NCI-H2196 treated with DMSO at 0.1 percent for 48 hours (cell line): Measurements from ENCODE around the gene MAP4K5.
A peak's percentile ranks its signal among the peaks of the same experiment; 100 is the strongest.

ENCODE experiments used
- DNase-seq: peaks from one replicate; lab custom pipeline; 2025; ENCODE audit not compliant: unreplicated experiment; lab: John Stamatoyannopoulos, UW

Gene MAP4K5

DNA sequence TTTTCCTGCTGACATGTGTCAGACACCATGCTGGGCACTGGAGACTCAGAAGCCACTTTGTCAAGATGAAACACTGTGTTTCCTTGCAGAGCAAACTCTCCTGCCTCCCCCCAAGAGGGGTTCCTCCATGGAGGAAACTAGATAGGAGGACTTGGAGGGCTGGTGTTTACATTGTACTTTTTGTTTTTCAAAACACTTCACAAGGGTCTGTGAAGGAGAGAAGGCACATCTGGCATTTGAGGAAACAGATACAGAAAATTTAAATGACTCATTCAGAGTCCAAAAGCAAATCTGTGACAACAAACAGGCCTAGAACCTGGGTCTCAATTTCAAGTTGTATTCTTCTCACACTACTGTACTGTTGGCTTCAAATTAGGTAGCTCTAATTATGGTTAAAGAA is 128.9 kb downstream of the MAP4K5 start:
- peak; percentile 15 for DNase-seq

DNA sequence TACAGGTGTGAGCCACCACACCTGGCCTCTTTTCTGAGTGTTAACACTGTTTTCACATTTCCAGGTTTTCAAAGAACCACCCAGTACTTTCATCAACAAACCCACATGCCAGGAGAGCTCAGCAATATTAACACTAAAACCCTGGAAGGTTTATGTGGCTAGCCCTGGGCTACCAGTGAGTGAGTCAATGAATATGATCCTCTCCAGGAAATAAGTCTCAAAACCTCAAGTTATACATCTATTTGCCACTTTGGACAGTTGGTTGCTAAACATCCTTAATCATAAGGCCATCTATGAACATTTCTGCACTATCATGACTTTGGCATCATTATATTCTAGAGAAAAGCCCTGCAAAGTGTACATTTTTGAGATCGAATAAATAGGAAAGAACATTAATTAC is 129.4 kb downstream of the MAP4K5 start:
- no peak for DNase-seq

DNA sequence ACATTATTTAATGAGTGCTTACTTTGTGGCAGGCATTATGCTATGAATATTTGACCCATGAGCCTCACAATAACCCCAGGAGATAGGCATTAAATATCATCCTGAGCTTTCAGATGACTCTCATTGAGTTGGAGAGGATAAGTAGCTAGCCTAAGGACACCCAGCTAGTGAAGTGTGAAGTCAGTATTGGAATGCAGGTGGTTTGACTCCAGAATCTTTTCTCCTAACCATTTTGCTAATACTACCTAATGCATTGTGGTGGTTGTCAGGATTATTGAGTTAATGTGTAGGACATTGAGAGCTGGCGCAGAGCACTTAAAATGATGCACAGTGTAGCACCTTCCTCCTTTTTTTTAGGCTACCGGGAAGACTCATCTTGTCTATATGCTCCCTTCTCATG is 131.9 kb downstream of the MAP4K5 start:
- no peak for DNase-seq

DNA sequence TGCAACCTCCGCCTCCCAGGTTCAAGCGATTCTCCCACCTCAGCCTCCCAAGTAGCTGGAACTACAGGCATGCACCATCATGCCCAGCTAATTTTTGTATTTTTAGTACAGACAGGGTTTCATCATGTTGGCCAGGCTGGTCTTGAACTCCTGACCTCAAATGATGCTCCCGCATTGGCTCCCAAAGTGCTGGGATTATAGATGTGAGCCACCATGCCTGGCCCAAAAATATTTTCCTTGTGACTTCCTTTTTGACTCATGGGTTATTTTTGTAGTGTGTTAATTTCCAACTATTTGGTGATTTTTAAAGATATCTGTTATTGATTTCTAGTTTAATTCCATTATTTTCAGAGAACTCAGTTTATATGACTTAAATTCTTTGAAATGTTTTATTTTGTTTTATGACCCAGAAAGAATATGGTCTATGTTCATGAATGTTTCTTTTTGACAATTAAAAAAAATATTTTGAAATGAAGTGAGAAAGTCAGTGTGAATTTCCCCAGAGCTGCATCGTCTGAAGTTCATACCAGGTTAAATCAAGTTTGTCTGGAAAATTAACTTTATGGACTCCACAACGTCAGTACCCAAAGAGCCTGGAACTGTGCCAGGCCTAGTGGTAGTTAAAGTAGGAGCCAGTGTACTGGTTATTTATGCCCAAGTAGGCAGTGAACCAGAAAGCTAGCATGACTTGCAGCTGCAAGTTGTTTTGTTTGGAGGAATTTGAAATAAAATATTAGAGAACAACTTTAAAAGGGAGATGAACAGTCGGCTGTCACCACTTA is 132.9 kb downstream of the MAP4K5 start:
- DNase-seq: no peak

GRCh38 chr14:50398189-50398580 is 134.2 kb downstream of the MAP4K5 start:
- DNase-seq: no peak

DNA sequence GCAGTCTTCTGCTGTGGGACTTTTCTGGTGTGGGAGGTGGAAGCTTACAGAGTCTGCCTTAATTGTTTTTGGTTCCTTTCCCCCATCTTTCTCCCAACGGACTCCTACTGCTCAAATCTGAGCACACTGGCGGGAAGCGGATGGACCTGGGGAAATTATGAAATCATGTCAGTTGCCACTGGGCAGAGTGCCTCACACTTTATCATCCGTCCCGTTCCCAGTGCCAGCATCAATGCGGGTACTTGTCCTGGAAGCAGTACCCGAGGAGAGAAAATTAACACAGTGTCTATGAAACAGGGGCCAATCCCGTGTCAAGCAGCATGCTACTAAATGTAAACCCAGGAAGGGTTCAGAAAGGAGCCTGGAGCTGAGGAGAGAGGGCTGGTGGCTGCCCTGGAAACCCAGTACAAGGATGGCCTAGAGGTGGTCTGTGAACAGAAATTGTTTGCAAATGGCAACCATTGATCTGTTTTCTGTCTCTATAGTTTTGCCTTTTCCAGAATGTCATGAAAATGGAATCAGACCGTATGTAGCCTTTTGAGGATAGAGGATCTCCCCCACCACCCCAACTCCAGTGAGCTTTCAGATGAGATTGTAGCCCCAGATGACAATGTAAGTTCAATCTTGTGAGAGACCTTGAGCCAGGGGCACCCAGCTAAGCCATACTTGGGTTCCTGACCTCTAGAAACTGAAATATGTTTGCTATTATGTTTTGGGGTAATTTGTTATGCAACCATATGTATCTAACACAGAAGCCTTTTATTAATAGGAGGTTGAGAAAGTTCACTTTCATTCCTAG is 134.8 kb downstream of the MAP4K5 start:
- no peak for DNase-seq

- DNase-seq: no peak
Observed at GRCh38 chr14:50396631-50397389, 135.6 kb downstream of the MAP4K5 start, which contains the start of gene CDKL1. CDKL1 (minus strand) TSS chr14:50396881; CDS start chr14:50395868, 1,013 bp downstream.

GRCh38 chr14:50395448-50395847 is 136.9 kb downstream of the MAP4K5 start:
- DNase-seq: no peak

DNA sequence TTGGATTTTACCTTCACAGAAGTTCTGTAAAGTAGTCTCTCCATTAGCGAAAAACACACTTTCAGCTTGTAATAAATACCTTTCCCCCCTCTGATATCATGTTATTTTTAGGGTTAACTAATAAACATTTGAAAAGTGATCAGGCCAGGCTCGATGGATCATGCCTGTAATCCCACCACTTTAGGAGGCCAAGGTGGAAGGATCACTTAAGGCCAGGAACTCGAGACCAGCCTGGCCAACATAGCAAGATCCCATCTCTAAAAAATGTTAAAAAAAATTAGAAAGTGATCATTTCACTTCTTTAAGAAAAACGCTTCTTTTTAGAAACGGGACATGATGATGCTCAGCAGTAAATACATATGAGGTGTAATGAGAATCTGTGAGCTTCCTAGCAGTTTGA is 137.7 kb downstream of the MAP4K5 start:
- no peak for DNase-seq

DNA sequence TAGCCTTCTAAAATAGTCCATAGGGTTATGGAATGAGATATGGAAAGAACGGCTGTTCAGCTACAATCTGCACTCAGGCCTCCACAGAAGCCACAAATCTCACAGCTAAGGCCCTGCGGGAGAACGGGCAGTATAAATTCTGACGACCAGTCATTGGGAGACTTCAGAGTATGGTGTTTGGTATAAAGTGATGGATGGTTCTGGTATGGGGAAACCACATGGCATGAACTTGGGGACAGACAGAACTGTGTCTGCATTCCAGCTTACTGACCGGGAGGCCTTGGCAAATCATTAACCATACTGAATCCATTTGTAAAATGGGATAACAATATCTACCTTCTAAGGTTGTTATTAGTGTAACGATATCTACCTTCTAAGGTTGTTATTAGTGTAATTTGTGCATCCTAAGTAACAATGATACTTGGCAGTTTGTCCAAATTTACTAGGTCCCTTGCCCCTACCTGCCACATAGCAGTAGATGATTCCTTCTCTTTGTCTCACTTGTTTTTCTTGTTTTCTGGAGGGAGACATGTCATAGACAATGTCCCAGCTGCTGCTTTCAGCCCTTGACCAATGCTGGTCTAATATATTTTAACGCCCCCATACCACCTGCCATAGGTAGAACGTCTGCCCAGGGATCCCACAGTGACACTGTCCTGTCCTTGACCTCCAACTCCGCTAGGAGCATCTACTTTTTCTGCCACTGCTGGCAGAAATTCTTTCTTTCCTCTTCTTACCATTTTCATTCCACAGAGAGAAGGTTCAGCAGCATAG is 142.5 kb downstream of the MAP4K5 start:
- no peak for DNase-seq

DNA sequence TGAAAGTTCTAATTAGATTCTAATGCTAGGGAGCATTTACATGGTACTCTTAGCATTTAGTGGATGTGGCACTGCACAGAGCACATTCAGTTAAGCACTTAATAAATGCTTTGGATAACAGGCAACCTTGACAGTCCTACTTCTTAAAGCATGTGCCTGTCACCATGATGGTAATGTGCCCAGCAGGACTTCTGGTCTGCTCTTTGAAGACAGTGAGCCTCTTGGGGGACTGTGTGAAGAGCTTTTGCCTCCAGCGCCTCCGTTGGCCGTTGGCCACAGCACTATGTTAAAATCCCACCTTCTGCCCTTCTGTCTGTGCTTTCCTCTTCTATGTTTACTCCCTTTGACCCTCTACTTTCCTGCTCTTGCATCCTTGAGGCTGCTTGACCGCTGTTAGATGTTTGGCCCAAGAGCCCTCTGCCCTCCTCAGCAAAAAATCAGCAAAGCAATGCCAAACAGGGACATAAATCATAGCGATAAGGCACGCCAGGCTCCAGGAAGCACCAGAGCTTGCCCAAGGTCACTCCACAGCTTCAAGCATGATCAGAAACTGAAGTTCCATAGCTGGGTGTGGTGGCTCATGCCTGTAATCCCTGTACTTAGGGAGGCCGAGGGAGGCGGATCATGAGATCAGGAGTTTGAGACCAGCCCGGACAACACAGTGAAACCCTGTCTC is 144.0 kb downstream of the MAP4K5 start:
- DNase-seq: no peak

DNA sequence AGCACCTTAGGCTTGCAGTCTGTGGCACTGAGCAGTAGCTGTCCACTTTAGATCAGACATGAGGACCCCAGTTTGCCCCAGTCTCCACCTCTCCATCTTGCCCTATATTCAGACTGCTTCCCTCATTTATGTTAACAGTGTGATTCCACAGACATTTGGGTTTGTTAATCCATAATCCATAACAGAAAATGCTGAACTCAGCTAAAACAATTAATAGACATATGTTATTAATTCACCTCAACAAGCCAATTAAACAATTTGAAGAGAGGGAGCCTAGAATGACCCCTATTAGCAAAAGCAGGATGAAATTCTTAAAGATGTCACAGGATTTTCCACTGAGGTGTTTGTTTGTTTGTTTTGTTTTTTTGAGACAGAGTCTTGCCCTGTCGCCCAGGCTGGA is 144.8 kb downstream of the MAP4K5 start:
- no peak for DNase-seq

DNA sequence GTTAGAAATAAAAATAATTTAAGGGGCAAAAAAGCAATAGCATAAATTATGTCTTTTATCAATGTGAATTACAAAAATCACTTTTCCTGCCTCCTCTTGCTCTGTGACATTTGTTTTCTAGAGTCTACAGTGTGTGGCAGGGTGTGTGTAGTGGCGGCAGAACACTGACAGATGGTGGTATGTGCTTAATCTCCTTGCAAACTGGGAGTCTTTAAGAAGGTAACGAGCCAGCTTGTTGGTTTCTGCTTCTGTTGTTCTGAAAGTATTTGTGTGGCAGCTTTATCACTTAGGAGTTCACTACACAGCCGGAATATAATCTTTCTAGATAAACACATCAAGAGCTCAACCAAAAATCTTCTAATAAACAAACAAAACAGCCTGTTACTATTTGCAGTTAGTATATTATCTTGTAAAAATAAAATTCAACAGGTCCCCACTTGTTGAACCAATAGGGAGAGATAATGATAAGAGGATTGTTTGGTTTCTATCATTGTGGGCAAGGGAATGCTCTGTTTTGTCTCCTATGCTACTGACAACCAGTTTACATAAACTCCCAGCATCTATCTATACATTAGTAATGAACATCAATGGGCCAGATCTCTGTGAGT is 148.6 kb downstream of the MAP4K5 start:
- DNase-seq: no peak

GRCh38 chr14:50381823-50382287 is 150.5 kb downstream of the MAP4K5 start:
- no peak for DNase-seq

- DNase-seq: no peak
Observed at GRCh38 chr14:50381008-50381407, 151.4 kb downstream of the MAP4K5 start.

DNA sequence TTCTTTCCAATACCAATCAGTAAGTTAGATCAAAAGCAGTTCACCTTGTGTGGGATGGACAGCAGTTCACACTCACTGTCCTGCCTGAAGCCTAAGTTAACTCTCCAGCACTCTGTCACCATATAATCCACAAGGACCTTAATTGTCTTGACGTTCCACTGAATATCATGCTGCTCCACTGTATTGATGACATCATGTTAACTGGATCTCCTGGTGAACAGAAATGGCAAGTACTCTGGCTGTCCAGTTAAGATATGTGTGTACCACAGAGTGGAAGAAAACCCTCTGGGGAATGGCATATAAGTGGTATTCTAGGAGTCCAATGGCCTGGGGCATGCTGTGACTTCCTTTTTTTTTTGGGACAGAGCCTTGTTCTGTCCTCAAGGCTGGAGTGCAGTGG is 151.9 kb downstream of the MAP4K5 start:
- no peak for DNase-seq

DNA sequence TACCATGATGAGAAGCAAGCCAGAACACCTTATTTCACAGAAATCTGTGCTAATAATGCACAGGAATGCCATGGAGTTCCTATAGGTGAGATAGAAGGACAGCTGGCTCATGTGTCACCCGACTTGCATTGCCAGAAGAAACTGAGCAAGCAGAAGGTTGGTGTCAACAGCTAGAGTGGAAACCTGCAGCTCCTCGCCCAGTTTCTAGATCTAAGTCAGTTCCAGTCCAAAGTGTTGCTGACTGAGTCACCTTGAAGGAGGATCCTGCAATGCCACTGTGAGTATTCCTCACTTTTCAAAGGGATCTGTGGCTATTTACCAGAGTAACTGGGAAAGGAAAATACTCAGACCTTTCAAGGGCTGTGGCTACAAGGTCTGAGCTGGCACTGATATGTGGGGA is 152.8 kb downstream of the MAP4K5 start:
- no peak for DNase-seq

GRCh38 chr14:50377550-50378085 is 154.8 kb downstream of the MAP4K5 start:
- no peak for DNase-seq

- DNase-seq: no peak
Observed at GRCh38 chr14:50375760-50376159, 156.6 kb downstream of the MAP4K5 start.
